ENCODE measurements around the gene COBL. TPM values are rescaled to one million over a fixed set of nuclear protein-coding genes. Genes with fewer than 3 reads are reported as not detected.

COBL gene
- total and polyA plus RNA-seq, 9 of the 15 experiments (the other 6 are each of a cell fraction or from before 2014, with no cell fraction given), result 0.01 to 2.4 (median 0.09) TPM; not detected in 3

DNA sequence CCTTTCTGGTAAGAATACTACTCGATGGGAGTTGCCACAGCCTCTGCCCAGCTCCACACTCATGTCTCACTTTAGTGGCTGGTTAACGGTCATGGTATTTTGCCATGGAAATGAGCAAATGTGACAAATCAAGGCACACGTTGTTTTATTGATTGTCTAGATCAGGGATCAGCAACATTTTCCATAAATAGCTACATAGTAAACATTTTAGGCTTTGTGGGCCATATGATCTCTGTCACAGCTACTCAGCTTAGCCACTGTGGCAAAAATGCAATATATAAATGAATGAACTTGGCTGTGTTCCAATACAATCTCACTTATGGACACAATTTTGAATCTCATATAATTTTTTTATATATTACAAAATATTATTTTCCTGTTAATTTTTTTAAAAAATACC is 76.9 kb downstream of the COBL start:
- WGBS (ENCODE audit: insufficient coverage, low coverage, missing lambda C conversion rate), result 12% methylated on average over 3 of the region's 3 CpGs
- ATAC-seq (no peak), DNase-seq (ENCODE audit: extremely low read depth in 1 of 4, low spot score in 3 of 4) (no peak), FAIRE-seq (no peak)
- intact Hi-C loops (cut with micrococcal nuclease), result no loop called here
- H4K20me1 ChIP-seq (replicated peaks; ENCODE audit: control insufficient read depth, insufficient read depth, low read length), result no peaks in the 10 kb centered on the region
- no TSS peak for BruUV-seq (replicated peaks)
- no peak overlapping the region for H3K4me3 ChIP-seq
- ChIA-PET CTCF (ENCODE audit: low intra/inter-chr PET ratio) (no interaction called here), POLR2A (interaction anchor here (0.7 kb wide), 1 partner anchor 205 kb away, joined by 3 read pairs; no protein-coding TSS in a partner anchor)
- no peaks in the 10 kb centered on the region for H3K36me3 ChIP-seq (ENCODE audit: control insufficient read depth, insufficient read depth, low read length)
- no peaks in the 10 kb centered on the region for H3K9me1 ChIP-seq (ENCODE audit: control insufficient read depth, insufficient read depth, low read length)
- no peak overlapping the region for H3K4me2 ChIP-seq (ENCODE audit: insufficient read depth, low read length)
- no peak overlapping the region for H3K27ac ChIP-seq (ENCODE audit: extremely low read depth, low read depth, low read length)
- H3K4me1 ChIP-seq (replicated peaks in 1 of 2; ENCODE audit: control insufficient read depth in 2 of 2, insufficient read depth in 2 of 2, low read length in 2 of 2), result no peaks in the 10 kb centered on the region; a peak in 1 of 5 replicates
- TF ChIP-seq, protein P1, sequence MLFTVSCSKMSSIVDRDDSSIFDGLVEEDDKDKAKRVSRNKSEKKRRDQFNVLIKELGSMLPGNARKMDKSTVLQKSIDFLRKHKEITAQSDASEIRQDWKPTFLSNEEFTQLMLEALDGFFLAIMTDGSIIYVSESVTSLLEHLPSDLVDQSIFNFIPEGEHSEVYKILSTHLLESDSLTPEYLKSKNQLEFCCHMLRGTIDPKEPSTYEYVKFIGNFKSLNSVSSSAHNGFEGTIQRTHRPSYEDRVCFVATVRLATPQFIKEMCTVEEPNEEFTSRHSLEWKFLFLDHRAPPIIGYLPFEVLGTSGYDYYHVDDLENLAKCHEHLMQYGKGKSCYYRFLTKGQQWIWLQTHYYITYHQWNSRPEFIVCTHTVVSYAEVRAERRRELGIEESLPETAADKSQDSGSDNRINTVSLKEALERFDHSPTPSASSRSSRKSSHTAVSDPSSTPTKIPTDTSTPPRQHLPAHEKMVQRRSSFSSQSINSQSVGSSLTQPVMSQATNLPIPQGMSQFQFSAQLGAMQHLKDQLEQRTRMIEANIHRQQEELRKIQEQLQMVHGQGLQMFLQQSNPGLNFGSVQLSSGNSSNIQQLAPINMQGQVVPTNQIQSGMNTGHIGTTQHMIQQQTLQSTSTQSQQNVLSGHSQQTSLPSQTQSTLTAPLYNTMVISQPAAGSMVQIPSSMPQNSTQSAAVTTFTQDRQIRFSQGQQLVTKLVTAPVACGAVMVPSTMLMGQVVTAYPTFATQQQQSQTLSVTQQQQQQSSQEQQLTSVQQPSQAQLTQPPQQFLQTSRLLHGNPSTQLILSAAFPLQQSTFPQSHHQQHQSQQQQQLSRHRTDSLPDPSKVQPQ (CRISPR knock-in tag; IDR thresholded peaks at IDR 0.05; ENCODE audit: borderline replicate concordance), result no peak
- no peak for TF ChIP-seq NFYB (IDR thresholded peaks at IDR 0.05; ENCODE audit: extremely low read depth, insufficient read length)
- TF ChIP-seq, protein P2, sequence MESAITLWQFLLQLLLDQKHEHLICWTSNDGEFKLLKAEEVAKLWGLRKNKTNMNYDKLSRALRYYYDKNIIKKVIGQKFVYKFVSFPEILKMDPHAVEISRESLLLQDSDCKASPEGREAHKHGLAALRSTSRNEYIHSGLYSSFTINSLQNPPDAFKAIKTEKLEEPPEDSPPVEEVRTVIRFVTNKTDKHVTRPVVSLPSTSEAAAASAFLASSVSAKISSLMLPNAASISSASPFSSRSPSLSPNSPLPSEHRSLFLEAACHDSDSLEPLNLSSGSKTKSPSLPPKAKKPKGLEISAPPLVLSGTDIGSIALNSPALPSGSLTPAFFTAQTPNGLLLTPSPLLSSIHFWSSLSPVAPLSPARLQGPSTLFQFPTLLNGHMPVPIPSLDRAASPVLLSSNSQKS (CRISPR knock-in tag; IDR thresholded peaks at IDR 0.05), result no peak
- no peak for TF ChIP-seq SRF (CRISPR knock-in tag; IDR thresholded peaks at IDR 0.05)
- H3K9ac ChIP-seq (ENCODE audit: insufficient read depth in 1 of 2, low read depth in 2 of 2, low read length in 2 of 2), result no peak overlapping the region
- in situ Hi-C loops (cut with MboI), result no loop called here
- no peaks in the 10 kb centered on the region for H3K9me3 ChIP-seq (replicated peaks; ENCODE audit: control insufficient read depth, insufficient read depth, low read depth, low read length)
- no peaks in the 10 kb centered on the region for H3K79me2 ChIP-seq (ENCODE audit: control insufficient read depth, insufficient read depth, low read length)
- H3K27me3 ChIP-seq (ENCODE audit: control insufficient read depth in 2 of 2, insufficient read depth in 2 of 2, low read length in 2 of 2), result peaks cover 0 to 16% of the 10 kb centered on the region in 2 experiments; a peak in 2 of 5 replicates
- H2AFZ ChIP-seq (ENCODE audit: low read depth, low read length), result no peak overlapping the region
